Mucosa of rectum (tissue), 2 donors: ENCODE measurements around the gene KLHL42.
"Not testable (repeated sequence)": the region's sequence is repeated elsewhere in the genome, so short reads cannot be mapped to it uniquely, and the experiment has no call there.

Source experiments
- H3K27ac ChIP-seq, 2 donors: one replicate each; pipeline ENCODE4 v1.7.0; 2013; ENCODE audit warnings: inconsistent platforms in 2 of 2, low read depth in 2 of 2, low read length in 2 of 2
- H3K27me3 ChIP-seq, 2 donors: one replicate each; pipeline ENCODE4 v1.7.0; 2013; ENCODE audit warnings: low read length in 2 of 2; ENCODE audit not compliant: control insufficient read depth in 2 of 2, insufficient read depth in 2 of 2
- H3K36me3 ChIP-seq, 2 donors: one replicate each; pipeline ENCODE4 v1.7.0; 2013; ENCODE audit warnings: low read length in 2 of 2; ENCODE audit not compliant: control insufficient read depth in 2 of 2, insufficient read depth in 2 of 2
- H3K4me1 ChIP-seq, 2 donors: one replicate each; pipeline ENCODE4 v1.7.0; 2013; ENCODE audit warnings: low read length in 2 of 2, mild to moderate bottlenecking in 1 of 2; ENCODE audit not compliant: control insufficient read depth in 2 of 2, insufficient read depth in 2 of 2
- H3K4me3 ChIP-seq, 2 donors: one replicate each; pipeline ENCODE4 v1.7.0; 2013; ENCODE audit warnings: low read length in 2 of 2
- H3K9ac ChIP-seq, 2 donors: one replicate each; pipeline ENCODE4 v1.7.0; 2013; ENCODE audit warnings: low read length in 2 of 2, low read depth in 1 of 2, mild to moderate bottlenecking in 1 of 2
- H3K9me3 ChIP-seq, 2 donors: one replicate each; pipeline ENCODE4 v1.7.0; 2013; ENCODE audit warnings: low read length in 2 of 2; ENCODE audit not compliant: control insufficient read depth in 2 of 2
- donor health status: healthy.
- donor health status: Normal muscosa, but diverticular disease.

The KLHL42 gene

GRCh38 chr12:27826076-27826475 lies 46.0 kb downstream of the KLHL42 start:
- H3K4me3 ChIP-seq: no peak overlapping the region
- H3K9me3 ChIP-seq: no peaks in the 10 kb centered on the region
- H3K4me1 ChIP-seq: peaks cover 0 to 3% of the 10 kb centered on the region in 2 donors
- no peaks in the 10 kb centered on the region for H3K36me3 ChIP-seq
- H3K9ac ChIP-seq: no peak overlapping the region
- H3K27me3 ChIP-seq: no peaks in the 10 kb centered on the region
- H3K27ac ChIP-seq: no peak overlapping the region

GRCh38 chr12:27828196-27828595 lies 48.2 kb downstream of the KLHL42 start:
- Histone ChIP-seq H3K27me3 (no peaks in the 10 kb centered on the region), H3K27ac (no peak overlapping the region), H3K4me3 (no peak overlapping the region), H3K36me3 (no peaks in the 10 kb centered on the region), H3K4me1 (no peaks in the 10 kb centered on the region), H3K9me3 (no peaks in the 10 kb centered on the region), H3K9ac (no peak overlapping the region)

DNA sequence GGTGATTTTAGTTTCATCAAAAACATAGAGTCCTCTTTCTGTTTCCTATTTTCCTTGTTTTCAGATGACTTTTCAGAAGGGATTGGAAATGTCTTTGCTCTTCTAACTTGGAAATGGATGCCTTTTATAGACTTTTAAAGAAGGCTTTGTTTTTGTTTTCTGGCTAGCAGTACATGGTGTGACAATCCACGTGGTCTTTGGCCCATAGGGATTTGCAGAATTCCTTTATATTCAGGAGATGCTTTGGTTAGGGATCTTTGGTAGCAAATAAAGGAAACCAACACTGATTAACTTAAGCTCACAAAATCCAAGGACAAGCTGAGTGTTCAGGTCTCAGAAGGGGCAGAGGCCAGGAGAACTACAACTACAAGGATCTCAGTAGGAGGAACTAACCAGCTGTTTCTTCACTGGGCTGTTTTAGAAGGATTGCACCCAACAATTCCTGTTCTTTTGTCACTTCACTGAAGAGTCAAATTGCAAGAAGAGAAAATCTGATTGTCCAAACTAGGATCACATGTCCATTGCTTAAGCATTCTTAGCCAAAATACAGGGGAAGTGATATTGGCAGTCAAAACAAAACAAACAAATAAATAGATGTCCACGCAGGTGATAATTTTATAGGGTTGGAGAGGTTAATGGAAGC lies 58.6 kb downstream of the KLHL42 start:
- Histone ChIP-seq H3K4me1 (no peaks in the 10 kb centered on the region), H3K9me3 (no peaks in the 10 kb centered on the region), H3K27me3 (no peaks in the 10 kb centered on the region), H3K4me3 (no peak overlapping the region), H3K27ac (no peak overlapping the region), H3K36me3 (no peaks in the 10 kb centered on the region), H3K9ac (no peak overlapping the region)

- Histone ChIP-seq H3K9me3 (no peaks in the 10 kb centered on the region), H3K27ac (no peak overlapping the region), H3K36me3 (no peaks in the 10 kb centered on the region), H3K4me3 (no peak overlapping the region), H3K4me1 (no peaks in the 10 kb centered on the region), H3K27me3 (no peaks in the 10 kb centered on the region), H3K9ac (no peak overlapping the region)
Observed at GRCh38 chr12:27840229-27840999, 60.4 kb downstream of the KLHL42 start.

GRCh38 chr12:27841392-27841882 lies 61.4 kb downstream of the KLHL42 start:
- no peaks in the 10 kb centered on the region for H3K27me3 ChIP-seq
- no peak overlapping the region for H3K27ac ChIP-seq
- H3K4me3 ChIP-seq: no peak overlapping the region
- no peaks in the 10 kb centered on the region for H3K36me3 ChIP-seq
- H3K9ac ChIP-seq: no peak overlapping the region
- H3K9me3 ChIP-seq: no peaks in the 10 kb centered on the region
- no peaks in the 10 kb centered on the region for H3K4me1 ChIP-seq

GRCh38 chr12:27843714-27844245 lies 63.7 kb downstream of the KLHL42 start:
- no peak overlapping the region for H3K4me3 ChIP-seq
- H3K27ac ChIP-seq: no peak overlapping the region
- H3K27me3 ChIP-seq: no peaks in the 10 kb centered on the region
- no peaks in the 10 kb centered on the region for H3K36me3 ChIP-seq
- no peaks in the 10 kb centered on the region for H3K4me1 ChIP-seq
- H3K9ac ChIP-seq: no peak overlapping the region
- H3K9me3 ChIP-seq: no peaks in the 10 kb centered on the region

DNA sequence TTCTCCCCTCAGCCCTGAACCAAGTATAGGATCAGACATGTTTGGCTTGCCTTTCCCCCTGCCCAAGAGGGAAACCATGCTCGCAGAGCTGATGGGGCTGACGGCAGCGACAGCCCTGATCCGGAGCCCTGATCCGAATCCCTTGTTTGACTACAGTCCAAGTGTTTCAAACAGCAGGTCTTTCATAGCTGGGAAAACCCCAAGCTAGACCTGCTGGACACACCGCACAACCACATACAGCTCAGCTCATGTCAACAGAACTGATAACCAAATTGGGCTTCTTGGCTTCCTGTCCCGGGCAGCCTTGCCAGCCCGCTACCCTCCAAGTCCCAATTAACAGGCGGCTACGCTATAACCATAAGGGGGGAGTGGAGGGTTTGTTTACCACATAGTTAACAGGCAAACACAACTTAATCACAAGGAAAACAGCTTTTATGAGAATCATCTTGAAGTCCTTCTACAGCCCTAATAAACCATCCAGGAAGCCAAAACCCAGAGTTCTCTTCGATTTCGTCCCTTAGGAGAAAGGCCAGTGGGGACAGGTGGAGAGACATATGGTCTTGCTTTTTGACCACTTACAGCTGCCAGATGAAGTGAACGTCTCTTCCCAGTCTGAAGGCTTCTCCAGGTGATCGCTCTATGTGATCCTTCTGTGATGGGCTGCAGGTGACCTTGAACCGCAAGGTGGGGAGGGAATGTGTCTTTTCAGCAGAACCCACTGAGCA lies 64.5 kb downstream of the KLHL42 start:
- no peak overlapping the region for H3K9ac ChIP-seq
- no peak overlapping the region for H3K27ac ChIP-seq
- no peak overlapping the region for H3K4me3 ChIP-seq
- H3K36me3 ChIP-seq: no peaks in the 10 kb centered on the region
- no peaks in the 10 kb centered on the region for H3K9me3 ChIP-seq
- no peaks in the 10 kb centered on the region for H3K27me3 ChIP-seq
- no peaks in the 10 kb centered on the region for H3K4me1 ChIP-seq

GRCh38 chr12:27845187-27845586 lies 65.2 kb downstream of the KLHL42 start:
- H3K27me3 ChIP-seq: no peaks in the 10 kb centered on the region

DNA sequence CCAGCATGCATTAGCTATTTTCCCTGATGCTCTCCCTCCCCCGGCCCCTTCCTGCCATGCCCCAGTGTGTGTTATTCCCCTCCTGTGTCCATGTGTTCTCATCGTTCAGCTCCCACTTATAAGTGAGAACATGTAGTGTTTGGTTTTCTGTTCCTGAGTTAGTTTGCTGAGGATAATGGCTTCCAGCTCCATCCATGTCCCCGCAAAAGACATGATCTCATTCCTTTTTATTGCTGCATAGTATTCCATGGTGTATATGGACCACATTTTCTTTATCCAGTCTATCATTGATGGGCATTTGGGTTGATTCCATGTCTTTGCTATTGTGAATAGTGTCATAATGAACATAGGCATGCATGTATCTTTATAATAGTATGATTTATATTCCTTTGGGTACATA lies 65.7 kb downstream of the KLHL42 start:
- H3K4me3 ChIP-seq, H3K36me3 ChIP-seq, H3K27me3 ChIP-seq, H3K27ac ChIP-seq, H3K9me3 ChIP-seq, H3K9ac ChIP-seq, H3K4me1 ChIP-seq: not testable (repeated sequence)

More at GRCh38 chr12:27845187-27845586, 65.2 kb downstream of the KLHL42 start:
- Histone ChIP-seq H3K4me3 (no peak overlapping the region), H3K4me1 (no peaks in the 10 kb centered on the region), H3K9me3 (no peaks in the 10 kb centered on the region), H3K9ac (no peak overlapping the region), H3K27ac (no peak overlapping the region), H3K36me3 (no peaks in the 10 kb centered on the region)

- not testable (repeated sequence) for H3K27me3 ChIP-seq
Observed at GRCh38 chr12:27847293-27847692, 67.3 kb downstream of the KLHL42 start.

More at GRCh38 chr12:27847293-27847692, 67.3 kb downstream of the KLHL42 start:
- H3K9ac ChIP-seq, H3K36me3 ChIP-seq, H3K4me1 ChIP-seq, H3K4me3 ChIP-seq, H3K9me3 ChIP-seq, H3K27ac ChIP-seq: not testable (repeated sequence)
